HepG2 (cell line): ENCODE measurements around the gene LSM14B. TPM values are rescaled to one million over a fixed set of nuclear protein-coding genes. Genes with fewer than 3 reads are reported as not detected.

Experiments used
- ASH2L ChIP-seq: fragments of 300-600, 200-600 bp; sonication (generic); IDR thresholded peaks from 2 replicates; pipeline ENCODE4 v1.7.0; 2017; ENCODE audit warnings: low read depth, mild to moderate bottlenecking, moderate library complexity, mixed read lengths, low read length; ENCODE audit not compliant: insufficient read length
- CEBPB ChIP-seq: IDR thresholded peaks from 2 replicates; pipeline ENCODE4 v1.6.1; 2011; ENCODE audit warnings: low read depth, low read length, improper control_type of control experiment, borderline replicate concordance
- IRF9 ChIP-seq: sonication (generic); formaldehyde crosslinking; IDR thresholded peaks from 2 replicates; pipeline ENCODE4 v1.8.0; 2022; ENCODE audit warnings: missing genetic modification reagents, mild to moderate bottlenecking, borderline replicate concordance
- KDM1A ChIP-seq: IDR thresholded peaks from 2 replicates; pipeline ENCODE4 v1.6.1; 2016; ENCODE audit warnings: missing compliant biosample characterization
- MATR3 ChIP-seq: sonication (generic); formaldehyde crosslinking; IDR thresholded peaks from 2 replicates; pipeline ENCODE4 v1.4.0; 2020; ENCODE audit warnings: missing genetic modification reagents
- NFKB2 ChIP-seq: sonication (generic); formaldehyde crosslinking; IDR thresholded peaks from 2 replicates; pipeline ENCODE4 v1.4.0; 2020; ENCODE audit warnings: missing genetic modification reagents, borderline replicate concordance
- RFX5 ChIP-seq: IDR thresholded peaks from 2 replicates; pipeline ENCODE4 v1.6.1; 2011; ENCODE audit warnings: low read depth, low read length, improper control_type of control experiment
- SP140L ChIP-seq: sonication (generic); formaldehyde crosslinking; IDR thresholded peaks from 2 replicates; pipeline ENCODE4 v1.4.0; 2020; ENCODE audit warnings: missing genetic modification reagents, borderline replicate concordance
- TOE1 ChIP-seq: sonication (generic); formaldehyde crosslinking; IDR thresholded peaks from 2 replicates; pipeline ENCODE4 v1.4.0; 2020; ENCODE audit warnings: mild to moderate bottlenecking, missing genetic modification reagents
- U2AF2 ChIP-seq: fragments of 200-400 bp; formaldehyde crosslinking; IDR thresholded peaks from 2 replicates; pipeline ENCODE4 v1.6.1; 2017; ENCODE audit warnings: low read depth, mild to moderate bottlenecking, low read length
- ZBTB3 ChIP-seq: sonication (generic); formaldehyde crosslinking; IDR thresholded peaks from 2 replicates; pipeline ENCODE4 v1.4.0; 2020; ENCODE audit warnings: low read depth, mild to moderate bottlenecking, moderate library complexity, missing genetic modification reagents, borderline replicate concordance
- ZNF101 ChIP-seq: sonication (generic); formaldehyde crosslinking; IDR thresholded peaks from 2 replicates; pipeline ENCODE4 v1.4.0; 2020; ENCODE audit warnings: mild to moderate bottlenecking, low read depth, missing genetic modification reagents, borderline replicate concordance
- ZNF232 ChIP-seq: sonication (generic); formaldehyde crosslinking; IDR thresholded peaks from 2 replicates; pipeline ENCODE4 v1.4.0; 2020; ENCODE audit warnings: missing genetic modification reagents, borderline replicate concordance
- ZNF337 ChIP-seq: sonication (generic); formaldehyde crosslinking; IDR thresholded peaks from 2 replicates; pipeline ENCODE4 v1.5.1; 2020; ENCODE audit warnings: missing genetic modification reagents, low read depth, mild to moderate bottlenecking, borderline replicate concordance
- ZNF468 ChIP-seq: sonication (generic); formaldehyde crosslinking; IDR thresholded peaks from 2 replicates; pipeline ENCODE4 v1.8.0; 2022; ENCODE audit warnings: mild to moderate bottlenecking, moderate library complexity, missing genetic modification reagents
- ZNF563 ChIP-seq: sonication (generic); formaldehyde crosslinking; IDR thresholded peaks from 2 replicates; pipeline ENCODE4 v1.8.0; 2022; ENCODE audit warnings: mild to moderate bottlenecking, moderate library complexity, missing genetic modification reagents
- polyA plus RNA-seq, 8 experiments: library from polyadenylated mRNA; depleted of rRNA in 3 of 8; stranded (reverse) in 7 of 8; unstranded in 1 of 8; fragments of >200 nt; fragmentation: Illumina TruSeq in 4 of 8; extraction: Trizol in 4 of 8; gene quantifications; 2 replicates each; pipeline versions ENCODE4 v1.2.1 to v1.2.3, GENCODE V29; 2011 to 2016; ENCODE audit warnings: low read depth in 4 of 8, missing spikeins in 1 of 8, mixed read lengths in 1 of 8; ENCODE audit not compliant: insufficient read depth in 1 of 8
- total RNA-seq, 5 experiments: library from RNA; depleted of rRNA; stranded (reverse); fragments of >200 nt; fragmentation: Illumina TruSeq; extraction: Trizol; gene quantifications; 2 replicates each; pipeline ENCODE4 v1.2.3, GENCODE V29; 2016; ENCODE audit warnings: low read depth in 1 of 5
- TF ChIP-seq, protein P1 (sequence below): sonication (generic); formaldehyde crosslinking; IDR thresholded peaks from 2 replicates; pipeline ENCODE4 v1.8.1; 2023; ENCODE audit warnings: mild to moderate bottlenecking, inconsistent platforms, moderate library complexity, missing genetic modification reagents, borderline replicate concordance
- TF ChIP-seq, protein P2 (sequence below): sonication (generic); formaldehyde crosslinking; IDR thresholded peaks from 2 replicates; pipeline ENCODE4 v1.4.0; 2020; ENCODE audit warnings: missing genetic modification reagents, borderline replicate concordance
- TF ChIP-seq, protein P3 (sequence below): sonication (generic); formaldehyde crosslinking; IDR thresholded peaks from 2 replicates; pipeline ENCODE4 v1.4.0; 2020; ENCODE audit warnings: missing genetic modification reagents

LSM14B gene
- total and polyA plus RNA-seq, 2 of the 13 experiments (the other 11 are each of a cell fraction or from before 2014, with no cell fraction given): 43.3 to 79.2 TPM

- TF ChIP-seq ZNF468 (CRISPR knock-in tag) (no peak), TOE1 (CRISPR knock-in tag) (0 out of 2 replicates have a peak, but pooled peaks have one; percentile 27), IRF9 (CRISPR knock-in tag) (no peak; the same call in 1 of the 2 replicates), RFX5 (peak; percentile 60; the same call in 1 of the 2 replicates), NFKB2 (peak; percentile 82), MATR3 (no peak), KDM1A (CRISPR knock-in tag) (0 out of 2 replicates have a peak, but pooled peaks have one; percentile 3), ASH2L (peak; percentile 61), ZBTB3 (no peak), SP140L (CRISPR knock-in tag) (0 out of 2 replicates have a peak, but pooled peaks have one; percentile 88), ZNF232 (no peak), ZNF337 (CRISPR knock-in tag) (peak; percentile 58; the same call in 1 of the 2 replicates), CEBPB (no peak), ZNF101 (CRISPR knock-in tag) (no peak), ZNF563 (CRISPR knock-in tag) (peak; percentile 62; the same call in 1 of the 2 replicates), U2AF2 (no peak)
- TF ChIP-seq, protein P1, sequence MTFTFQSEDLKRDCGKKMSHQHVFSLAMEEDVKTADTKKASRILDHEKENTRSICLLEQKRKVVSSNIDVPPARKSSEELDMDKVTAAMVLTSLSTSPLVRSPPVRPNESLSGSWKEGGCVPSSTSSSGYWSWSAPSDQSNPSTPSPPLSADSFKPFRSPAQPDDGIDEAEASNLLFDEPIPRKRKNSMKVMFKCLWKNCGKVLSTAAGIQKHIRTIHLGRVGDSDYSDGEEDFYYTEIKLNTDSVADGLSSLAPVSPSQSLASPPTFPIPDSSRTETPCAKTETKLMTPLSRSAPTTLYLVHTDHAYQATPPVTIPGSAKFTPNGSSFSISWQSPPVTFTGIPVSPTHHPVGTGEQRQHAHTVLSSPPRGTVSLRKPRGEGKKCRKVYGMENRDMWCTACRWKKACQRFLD (CRISPR knock-in tag): peak; percentile 58; the same call in 1 of the 2 replicates
- TF ChIP-seq, protein P2, sequence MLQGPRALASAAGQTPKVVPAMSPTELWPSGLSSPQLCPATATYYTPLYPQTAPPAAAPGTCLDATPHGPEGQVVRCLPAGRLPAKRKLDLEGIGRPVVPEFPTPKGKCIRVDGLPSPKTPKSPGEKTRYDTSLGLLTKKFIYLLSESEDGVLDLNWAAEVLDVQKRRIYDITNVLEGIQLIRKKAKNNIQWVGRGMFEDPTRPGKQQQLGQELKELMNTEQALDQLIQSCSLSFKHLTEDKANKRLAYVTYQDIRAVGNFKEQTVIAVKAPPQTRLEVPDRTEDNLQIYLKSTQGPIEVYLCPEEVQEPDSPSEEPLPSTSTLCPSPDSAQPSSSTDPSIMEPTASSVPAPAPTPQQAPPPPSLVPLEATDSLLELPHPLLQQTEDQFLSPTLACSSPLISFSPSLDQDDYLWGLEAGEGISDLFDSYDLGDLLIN (CRISPR knock-in tag): no peak
- TF ChIP-seq, protein P3, sequence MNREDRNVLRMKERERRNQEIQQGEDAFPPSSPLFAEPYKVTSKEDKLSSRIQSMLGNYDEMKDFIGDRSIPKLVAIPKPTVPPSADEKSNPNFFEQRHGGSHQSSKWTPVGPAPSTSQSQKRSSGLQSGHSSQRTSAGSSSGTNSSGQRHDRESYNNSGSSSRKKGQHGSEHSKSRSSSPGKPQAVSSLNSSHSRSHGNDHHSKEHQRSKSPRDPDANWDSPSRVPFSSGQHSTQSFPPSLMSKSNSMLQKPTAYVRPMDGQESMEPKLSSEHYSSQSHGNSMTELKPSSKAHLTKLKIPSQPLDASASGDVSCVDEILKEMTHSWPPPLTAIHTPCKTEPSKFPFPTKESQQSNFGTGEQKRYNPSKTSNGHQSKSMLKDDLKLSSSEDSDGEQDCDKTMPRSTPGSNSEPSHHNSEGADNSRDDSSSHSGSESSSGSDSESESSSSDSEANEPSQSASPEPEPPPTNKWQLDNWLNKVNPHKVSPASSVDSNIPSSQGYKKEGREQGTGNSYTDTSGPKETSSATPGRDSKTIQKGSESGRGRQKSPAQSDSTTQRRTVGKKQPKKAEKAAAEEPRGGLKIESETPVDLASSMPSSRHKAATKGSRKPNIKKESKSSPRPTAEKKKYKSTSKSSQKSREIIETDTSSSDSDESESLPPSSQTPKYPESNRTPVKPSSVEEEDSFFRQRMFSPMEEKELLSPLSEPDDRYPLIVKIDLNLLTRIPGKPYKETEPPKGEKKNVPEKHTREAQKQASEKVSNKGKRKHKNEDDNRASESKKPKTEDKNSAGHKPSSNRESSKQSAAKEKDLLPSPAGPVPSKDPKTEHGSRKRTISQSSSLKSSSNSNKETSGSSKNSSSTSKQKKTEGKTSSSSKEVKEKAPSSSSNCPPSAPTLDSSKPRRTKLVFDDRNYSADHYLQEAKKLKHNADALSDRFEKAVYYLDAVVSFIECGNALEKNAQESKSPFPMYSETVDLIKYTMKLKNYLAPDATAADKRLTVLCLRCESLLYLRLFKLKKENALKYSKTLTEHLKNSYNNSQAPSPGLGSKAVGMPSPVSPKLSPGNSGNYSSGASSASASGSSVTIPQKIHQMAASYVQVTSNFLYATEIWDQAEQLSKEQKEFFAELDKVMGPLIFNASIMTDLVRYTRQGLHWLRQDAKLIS (CRISPR knock-in tag): peak; percentile 57; the same call in 1 of the 2 replicates
Observed at GRCh38 chr20:62146019-62146755, 23.9 kb downstream of the LSM14B start (continued).
